GM11168 (cell line): ENCODE data around the gene GRM8.
"Not testable (repeated sequence)": the region's sequence is repeated elsewhere in the genome, so short reads cannot be mapped to it uniquely, and the experiment has no call there.

Experiments used
- in situ Hi-C: fragments of 300-500 bp; cut with MboI; formaldehyde crosslinking; loops from one replicate; pipeline ENCODE4 v1.12.0; 2022; ENCODE audit warnings: low sequenced_read_pairs; ENCODE audit not compliant: unreplicated experiment

GRM8 gene

GRCh38 chr7:126843336-126843735 lies 409.4 kb downstream of the GRM8 start:
- in situ Hi-C loops = no loop called here

GRCh38 chr7:126842451-126842850 lies 410.3 kb downstream of the GRM8 start:
- in situ Hi-C loops = no loop called here

GRCh38 chr7:126840869-126841268 lies 411.9 kb downstream of the GRM8 start:
- in situ Hi-C loops = no loop called here

DNA sequence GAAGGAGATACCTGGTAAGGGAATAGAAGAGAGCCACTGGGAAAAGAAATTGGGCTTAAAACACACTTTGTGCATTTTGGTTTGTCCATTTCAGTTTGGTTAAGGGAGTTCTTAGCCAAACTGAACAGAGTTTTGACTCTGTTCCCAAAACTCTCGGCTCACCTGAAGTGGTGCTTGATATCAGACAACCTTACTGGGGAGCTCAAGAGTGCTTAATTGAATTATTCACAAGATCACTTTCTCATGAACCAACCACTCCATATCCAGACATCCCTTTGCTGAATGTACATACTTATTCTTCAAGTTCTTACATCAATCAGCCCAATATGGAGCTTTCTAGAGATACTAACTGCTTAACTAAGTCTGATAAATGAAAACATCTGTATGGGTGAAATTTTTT lies 413.1 kb downstream of the GRM8 start:
- in situ Hi-C loops = no loop called here

GRCh38 chr7:126838194-126838593 lies 414.5 kb downstream of the GRM8 start:
- in situ Hi-C loops = no loop called here

DNA sequence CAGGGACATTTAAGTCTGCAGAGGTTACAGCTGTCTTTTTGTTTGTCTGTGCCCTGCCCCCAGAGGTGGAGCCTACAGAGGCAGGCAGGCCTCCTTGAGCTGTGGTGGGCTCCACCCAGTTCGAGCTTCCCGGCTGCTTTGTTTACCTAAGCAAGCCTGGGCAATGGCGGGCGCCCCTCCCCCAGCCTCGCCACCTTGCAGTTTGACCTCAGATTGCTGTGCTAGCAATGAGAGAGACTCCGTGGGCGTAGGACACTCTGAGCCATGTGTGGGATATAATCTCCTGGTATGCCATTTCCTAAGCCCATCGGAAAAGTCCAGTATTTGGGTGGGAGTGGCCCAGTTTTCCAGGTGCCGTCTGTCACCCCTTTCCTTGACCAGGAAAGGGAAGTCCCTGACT lies 421.5 kb downstream of the GRM8 start:
- in situ Hi-C loops = not testable (repeated sequence)

DNA sequence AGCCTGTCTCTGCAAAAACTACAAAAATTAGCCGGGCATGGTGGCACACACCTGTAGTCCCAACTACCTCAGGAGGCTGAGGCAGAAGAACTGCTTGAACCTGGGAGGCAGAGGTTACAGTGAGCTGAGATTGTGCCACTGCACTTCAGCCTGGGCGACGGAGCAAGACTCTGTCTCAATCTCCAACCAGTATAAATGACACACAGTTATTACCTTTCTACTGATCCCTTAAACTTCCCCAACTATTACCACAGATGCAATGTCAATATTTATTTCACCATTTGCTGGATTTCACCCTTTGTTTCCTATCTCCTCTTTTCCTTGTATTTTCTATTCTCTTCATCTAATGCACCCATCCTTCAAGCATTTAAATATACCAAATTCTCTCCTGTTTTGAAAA lies 431.8 kb downstream of the GRM8 start:
- in situ Hi-C loops = no loop called here

DNA sequence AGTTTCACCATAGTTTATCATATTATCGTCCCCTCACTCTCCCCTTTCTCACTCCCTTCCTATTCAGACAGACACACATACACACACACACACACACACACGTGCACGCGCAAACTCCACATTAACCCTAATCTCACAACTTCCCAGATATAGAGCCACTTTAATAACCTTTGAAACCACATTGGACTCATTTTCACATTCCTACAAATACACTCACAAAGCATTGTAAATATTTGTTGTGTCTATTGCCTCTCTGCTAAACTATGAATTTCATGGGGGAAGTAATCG lies 433.6 kb downstream of the GRM8 start:
- in situ Hi-C loops = no loop called here

- in situ Hi-C loops = no loop called here
Observed at GRCh38 chr7:126818393-126819196, 434.1 kb downstream of the GRM8 start.

- in situ Hi-C loops = no loop called here
Observed at GRCh38 chr7:126809188-126809587, 443.6 kb downstream of the GRM8 start.

- in situ Hi-C loops = no loop called here
Observed at GRCh38 chr7:126806614-126807013, 446.1 kb downstream of the GRM8 start.

- in situ Hi-C loops = no loop called here
Observed at GRCh38 chr7:126805351-126805750, 447.4 kb downstream of the GRM8 start.

DNA sequence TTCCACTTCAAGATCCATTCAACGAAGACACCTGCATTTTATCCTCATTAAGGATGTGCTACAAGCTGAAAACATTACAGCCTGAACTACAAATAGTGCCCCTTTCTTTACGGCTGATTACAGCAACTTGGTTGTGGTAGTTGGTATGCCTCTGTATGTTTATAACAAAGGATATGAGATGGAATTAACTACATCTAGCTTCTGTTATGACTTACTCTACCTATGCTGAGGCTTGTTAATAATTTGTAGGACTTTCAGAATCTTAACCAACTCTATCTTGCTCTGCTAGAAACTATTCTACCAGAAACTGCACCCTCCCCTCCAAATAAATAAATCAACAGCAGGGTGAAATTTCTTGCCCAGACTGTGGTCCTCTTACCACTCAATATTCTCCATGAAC lies 448.1 kb downstream of the GRM8 start:
- in situ Hi-C loops = no loop called here

- in situ Hi-C loops = no loop called here
Observed at GRCh38 chr7:126803990-126804389, 448.8 kb downstream of the GRM8 start.

DNA sequence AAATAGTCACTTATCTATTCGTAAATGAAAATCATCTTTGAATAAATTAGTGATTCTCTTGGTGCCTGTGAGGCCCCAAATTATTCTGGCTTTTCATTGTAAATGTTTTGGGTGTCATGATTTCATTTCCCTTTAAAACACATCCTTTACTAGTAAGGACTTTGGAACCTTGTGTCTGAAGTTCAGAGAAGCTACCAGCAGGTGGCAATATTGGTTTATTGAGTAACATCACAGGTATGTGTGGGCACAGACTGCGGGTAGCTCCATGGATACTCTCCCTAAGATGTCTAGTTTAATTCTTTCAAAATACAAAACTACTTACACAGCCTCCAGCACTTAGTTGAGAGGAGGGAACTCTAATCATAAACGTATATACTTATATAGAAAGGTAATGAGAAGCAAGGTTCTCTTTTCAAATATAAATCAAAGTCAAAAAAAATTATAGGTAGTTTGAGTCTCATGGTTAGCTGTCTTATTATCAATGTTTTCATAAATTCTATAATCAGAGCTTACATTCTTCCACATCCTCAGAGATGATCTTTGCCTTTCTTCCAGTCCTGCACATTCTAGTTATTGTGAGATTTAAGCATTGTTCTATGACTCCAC lies 449.6 kb downstream of the GRM8 start:
- in situ Hi-C loops = no loop called here

GRCh38 chr7:126801733-126802132 lies 451.0 kb downstream of the GRM8 start:
- in situ Hi-C loops = no loop called here

DNA sequence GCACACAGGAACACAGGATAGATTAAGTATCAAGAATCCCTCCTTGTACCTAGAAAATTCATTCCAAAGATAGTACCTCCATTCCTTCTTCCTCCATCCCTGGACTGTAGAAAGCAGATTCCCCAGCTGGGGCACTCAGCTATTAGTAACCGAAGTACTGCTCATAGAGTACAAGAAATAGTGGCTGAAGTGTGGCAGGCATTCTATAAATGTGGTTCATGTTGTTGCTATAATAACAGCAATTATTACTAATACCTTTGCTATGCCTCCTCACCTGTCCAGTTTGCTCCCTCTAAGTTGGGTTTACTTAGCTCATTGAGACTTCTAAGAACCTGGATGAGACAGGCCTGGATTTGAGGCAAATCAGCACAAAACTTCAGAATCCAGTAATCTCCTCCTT lies 453.2 kb downstream of the GRM8 start:
- in situ Hi-C loops = loop anchor here (10.0 kb wide), 1 partner anchor 105 kb away; no protein-coding TSS in a partner anchor

- in situ Hi-C loops = loop anchor here (10.0 kb wide), 1 partner anchor 112 kb away; no protein-coding TSS in a partner anchor
Observed at GRCh38 chr7:126792521-126792920, 460.2 kb downstream of the GRM8 start.

DNA sequence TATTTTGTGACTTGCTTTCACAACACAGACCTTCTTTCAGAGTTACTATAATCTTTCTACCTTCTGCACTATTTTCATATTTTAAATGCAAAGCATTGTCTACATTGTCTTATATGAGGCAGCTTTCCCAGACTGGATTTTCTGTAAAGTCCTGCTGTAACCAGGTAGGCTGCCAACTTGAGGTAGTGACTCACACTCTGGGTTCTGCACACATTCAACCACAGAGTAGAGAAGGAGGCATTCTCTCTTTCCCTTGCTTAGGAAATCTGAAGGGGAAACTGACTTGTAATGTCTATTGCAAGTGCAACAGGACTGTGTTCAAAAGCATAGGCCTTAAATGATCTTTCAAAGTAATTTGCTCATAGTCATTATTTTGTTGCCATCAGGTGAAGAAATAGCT lies 461.4 kb downstream of the GRM8 start:
- in situ Hi-C loops = loop anchor here (10.0 kb wide), 1 partner anchor 113 kb away; no protein-coding TSS in a partner anchor

DNA sequence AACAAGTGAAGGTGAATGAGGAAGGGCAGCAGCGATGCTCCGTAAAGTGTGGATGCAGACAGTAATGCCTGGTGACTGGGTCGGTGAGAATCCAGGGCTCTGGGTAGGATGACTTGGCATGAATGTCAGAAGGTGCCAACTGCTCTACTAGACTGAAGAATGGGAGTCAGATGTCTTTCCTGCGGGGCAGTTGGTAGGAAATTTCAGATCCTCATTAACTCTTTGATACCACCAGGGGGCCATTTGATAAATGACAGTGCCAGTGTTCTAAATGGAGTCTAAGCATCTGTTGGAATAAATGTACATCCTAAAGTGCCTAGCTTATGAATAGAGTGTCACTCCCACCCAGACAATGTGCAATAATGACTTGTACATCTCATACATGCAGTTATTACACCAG lies 462.0 kb downstream of the GRM8 start:
- in situ Hi-C loops = loop anchor here (10.0 kb wide), 1 partner anchor 114 kb away; no protein-coding TSS in a partner anchor

DNA sequence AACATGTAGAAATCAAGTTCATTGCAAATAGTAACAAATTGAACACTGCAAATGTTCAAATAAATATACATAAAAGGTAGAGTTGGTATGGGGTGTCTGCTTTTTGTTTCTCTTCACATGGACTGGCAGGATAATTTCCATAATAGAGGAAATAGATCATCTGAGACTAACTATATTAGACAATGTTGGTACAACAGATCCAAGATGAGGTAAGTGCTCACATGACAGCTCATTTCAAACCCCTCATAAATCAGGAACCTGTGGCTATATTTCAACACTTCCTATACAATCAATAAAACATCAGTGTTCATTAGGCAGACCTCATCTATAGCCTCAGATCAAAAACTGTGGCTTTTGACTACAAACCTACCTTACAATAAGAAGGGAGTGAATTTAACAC lies 469.1 kb downstream of the GRM8 start:
- in situ Hi-C loops = no loop called here

DNA sequence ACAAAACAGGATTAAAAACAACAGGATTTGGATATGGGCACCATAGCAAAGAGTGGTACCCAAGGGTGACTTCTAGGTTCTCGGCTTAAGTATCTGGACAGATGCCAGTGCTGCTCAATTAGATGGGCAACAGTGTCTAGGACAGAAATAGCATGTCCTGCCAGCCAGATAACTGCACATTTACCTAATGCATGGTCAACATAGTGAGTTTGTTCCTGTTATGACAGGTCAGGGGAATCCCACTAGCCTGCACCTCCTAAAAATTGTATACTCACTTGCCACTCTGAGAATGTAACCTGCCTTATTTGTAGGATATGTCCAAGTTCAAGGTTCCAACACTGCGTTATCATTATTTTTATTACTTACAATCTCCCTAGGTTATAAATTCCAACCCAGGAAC lies 471.7 kb downstream of the GRM8 start:
- in situ Hi-C loops = no loop called here
